ENCODE results near the gene MACROD2.

Gene MACROD2

DNA sequence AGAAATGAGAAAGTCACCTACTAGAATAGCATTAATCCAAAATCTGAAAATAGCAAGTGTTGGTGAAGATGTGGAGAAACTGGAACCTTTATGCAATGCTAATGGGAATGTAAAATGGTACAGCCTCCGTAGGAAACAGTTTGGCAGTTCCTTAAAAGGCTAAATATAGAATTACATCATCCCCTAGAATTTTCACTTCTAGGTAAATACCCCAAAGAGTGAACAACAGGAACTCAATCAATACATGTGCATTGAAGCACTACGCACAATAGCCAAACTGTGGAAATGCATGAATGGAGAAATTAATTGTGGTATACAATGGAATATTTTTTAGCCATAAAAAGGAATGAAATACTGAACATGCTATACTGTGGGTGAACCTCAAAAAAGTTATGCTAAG, 1324.1 kb downstream of the MACROD2 start:
- H3K36me3 ChIP-seq (replicated peaks), result no peaks in the 10 kb centered on the region
- no peaks in the 10 kb centered on the region for H3K27me3 ChIP-seq (ENCODE audit: low read depth)
- no peaks in the 10 kb centered on the region for H3K4me1 ChIP-seq
- no peaks in the 10 kb centered on the region for H3K9me3 ChIP-seq
- in situ Hi-C loops (cut with MboI; ENCODE audit: low sequenced_read_pairs), result no loop called here
- DNase-seq (ENCODE audit: low spot score in 2 of 2), result no peak
- no peak overlapping the region for H3K4me3 ChIP-seq

DNA sequence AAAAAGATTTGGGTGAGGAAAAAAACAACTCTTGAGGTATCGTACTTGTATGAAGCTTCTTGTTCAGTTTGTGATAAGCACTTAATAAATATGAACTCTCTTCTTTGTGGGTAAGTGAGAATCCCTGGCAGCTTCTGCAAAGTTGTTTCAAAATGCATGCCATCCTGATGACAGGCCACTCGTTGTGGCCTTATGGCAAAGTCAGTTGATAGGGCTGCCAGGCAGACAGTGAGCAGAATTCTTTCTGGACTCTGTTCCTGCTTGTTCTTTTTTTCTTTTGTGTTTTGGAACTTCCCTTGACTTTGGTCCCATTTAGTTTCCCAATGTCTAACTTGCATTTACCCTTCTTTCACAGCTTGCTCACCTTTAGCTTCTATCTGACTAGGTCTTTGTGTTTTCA, 1325.6 kb downstream of the MACROD2 start:
- no peaks in the 10 kb centered on the region for H3K27me3 ChIP-seq (ENCODE audit: low read depth)
- no peaks in the 10 kb centered on the region for H3K4me1 ChIP-seq
- no peaks in the 10 kb centered on the region for H3K9me3 ChIP-seq
- no peak for DNase-seq (ENCODE audit: low spot score in 2 of 2)
- H3K4me3 ChIP-seq, result no peak overlapping the region
- in situ Hi-C loops (cut with MboI; ENCODE audit: low sequenced_read_pairs), result no loop called here
- H3K36me3 ChIP-seq (replicated peaks), result no peaks in the 10 kb centered on the region

DNA sequence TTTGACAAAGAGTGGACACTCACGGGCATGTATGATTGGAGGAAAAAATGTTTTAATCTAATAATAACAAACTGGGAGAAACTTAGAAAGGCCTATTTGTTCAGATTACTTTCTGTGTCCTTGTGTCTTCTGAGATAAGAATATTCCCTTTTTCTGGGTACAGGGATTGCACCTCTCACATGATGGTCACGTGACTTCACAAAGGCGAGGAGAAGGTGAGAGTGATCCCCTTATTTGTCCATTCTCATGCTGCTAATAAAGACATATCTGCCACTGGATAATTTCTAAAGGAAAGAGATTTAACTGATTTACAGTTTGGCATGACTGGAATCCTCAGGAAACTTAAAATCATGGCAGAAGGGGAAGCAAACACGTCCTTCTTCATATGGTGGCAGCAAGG, 1331.8 kb downstream of the MACROD2 start:
- DNase-seq (ENCODE audit: low spot score in 2 of 2), result no peak
- no peaks in the 10 kb centered on the region for H3K4me1 ChIP-seq
- no peak overlapping the region for H3K4me3 ChIP-seq
- no peaks in the 10 kb centered on the region for H3K27me3 ChIP-seq (ENCODE audit: low read depth)
- no peaks in the 10 kb centered on the region for H3K36me3 ChIP-seq (replicated peaks)
- in situ Hi-C loops (cut with MboI; ENCODE audit: low sequenced_read_pairs), result no loop called here
- H3K9me3 ChIP-seq, result no peaks in the 10 kb centered on the region

DNA sequence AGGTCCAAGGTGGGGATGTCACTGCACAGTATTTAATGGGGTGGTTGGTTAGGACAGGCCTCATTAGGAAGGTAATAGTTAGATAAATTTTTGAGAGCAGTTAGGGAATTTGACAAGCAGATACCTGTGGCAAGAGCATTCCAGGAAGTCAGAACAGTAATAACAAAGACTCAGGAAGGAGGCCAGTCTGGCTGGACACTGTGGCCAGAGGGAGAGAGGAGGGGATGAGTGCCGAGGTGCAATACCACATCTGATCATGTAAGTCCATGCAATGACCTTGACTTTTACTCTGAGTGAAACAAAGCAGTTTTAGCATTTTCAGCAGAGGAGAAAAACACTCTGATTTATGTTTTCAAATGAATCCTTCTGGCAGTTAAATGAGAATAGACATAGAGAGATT, 1332.8 kb downstream of the MACROD2 start:
- Histone ChIP-seq H3K9me3 (no peaks in the 10 kb centered on the region), H3K36me3 (replicated peaks) (no peaks in the 10 kb centered on the region), H3K4me3 (no peak overlapping the region), H3K27me3 (ENCODE audit: low read depth) (no peaks in the 10 kb centered on the region), H3K4me1 (no peaks in the 10 kb centered on the region)
- in situ Hi-C loops (cut with MboI; ENCODE audit: low sequenced_read_pairs), result no loop called here
- no peak for DNase-seq (ENCODE audit: low spot score in 2 of 2)

DNA sequence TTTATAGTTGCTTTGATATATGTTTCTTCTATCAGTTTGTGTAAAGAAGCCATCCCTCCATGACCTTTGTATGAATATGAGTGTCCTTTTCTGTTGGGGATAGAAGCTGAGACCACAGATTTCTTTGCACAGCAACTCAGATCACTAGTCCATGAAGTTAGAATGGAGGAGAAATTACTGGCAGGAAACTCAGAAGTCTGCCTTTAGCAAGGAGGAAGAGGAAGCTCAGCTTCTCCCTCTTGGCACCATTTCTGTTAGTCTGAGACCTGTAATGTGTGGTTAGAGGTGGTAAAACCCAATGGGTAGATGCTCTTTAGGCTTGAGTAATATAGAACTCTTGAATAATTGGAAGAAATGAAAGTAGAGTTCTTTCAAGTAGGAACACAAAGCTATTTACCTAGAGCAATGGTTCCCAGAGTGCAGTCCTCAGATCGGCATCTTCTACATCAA, 1337.4 kb downstream of the MACROD2 start:
- in situ Hi-C loops (cut with MboI; ENCODE audit: low sequenced_read_pairs), result no loop called here
- no peaks in the 10 kb centered on the region for H3K27me3 ChIP-seq (ENCODE audit: low read depth)
- H3K4me1 ChIP-seq, result no peaks in the 10 kb centered on the region
- no peaks in the 10 kb centered on the region for H3K9me3 ChIP-seq
- H3K4me3 ChIP-seq, result no peak overlapping the region
- DNase-seq (ENCODE audit: low spot score in 2 of 2), result no peak
- no peaks in the 10 kb centered on the region for H3K36me3 ChIP-seq (replicated peaks)

DNA sequence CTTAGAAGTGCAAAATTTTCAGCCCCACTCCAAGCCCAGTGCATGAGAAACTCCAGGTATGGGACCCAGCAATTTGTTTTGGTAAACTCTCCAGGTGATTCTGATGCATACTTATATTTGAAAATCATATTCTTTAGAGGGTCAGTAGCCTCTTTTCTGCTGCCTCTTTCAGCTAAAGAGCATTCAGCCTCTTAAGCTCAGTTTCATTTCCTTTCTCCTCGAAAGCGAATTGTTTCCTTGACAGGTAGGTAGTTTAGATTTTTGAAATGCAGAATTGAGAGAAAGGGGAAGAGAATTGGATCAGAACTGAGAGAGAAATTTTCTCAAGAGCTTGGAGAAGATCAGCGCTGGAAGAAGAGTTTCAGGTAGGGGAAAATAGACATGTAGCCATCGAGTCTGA, 1337.9 kb downstream of the MACROD2 start:
- Histone ChIP-seq H3K4me1 (no peaks in the 10 kb centered on the region), H3K9me3 (no peaks in the 10 kb centered on the region), H3K4me3 (no peak overlapping the region), H3K27me3 (ENCODE audit: low read depth) (no peaks in the 10 kb centered on the region), H3K36me3 (replicated peaks) (no peaks in the 10 kb centered on the region)
- in situ Hi-C loops (cut with MboI; ENCODE audit: low sequenced_read_pairs), result no loop called here
- DNase-seq (ENCODE audit: low spot score in 2 of 2), result no peak

DNA sequence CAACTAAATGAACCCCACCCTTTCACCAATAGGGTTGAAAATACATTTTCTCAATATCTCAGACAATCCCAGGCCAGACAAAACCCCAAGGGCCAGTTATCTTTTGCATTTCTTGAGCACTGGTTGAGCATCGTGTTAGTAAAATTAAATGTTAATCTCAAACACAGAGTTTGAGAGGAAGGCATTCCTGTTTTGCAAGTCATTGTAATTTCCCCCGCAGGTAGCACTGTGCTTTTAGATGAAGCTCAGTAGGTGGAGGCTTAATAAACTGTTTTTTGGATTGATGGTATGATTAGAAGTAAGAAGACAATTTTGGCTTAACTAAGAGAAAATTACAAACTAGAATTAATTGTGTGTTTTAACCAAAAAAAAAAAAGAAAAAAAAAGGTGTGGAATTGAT, 1340.7 kb downstream of the MACROD2 start:
- in situ Hi-C loops (cut with MboI; ENCODE audit: low sequenced_read_pairs), result no loop called here
- Histone ChIP-seq H3K4me3 (no peak overlapping the region), H3K9me3 (no peaks in the 10 kb centered on the region), H3K36me3 (replicated peaks) (no peaks in the 10 kb centered on the region), H3K27me3 (ENCODE audit: low read depth) (no peaks in the 10 kb centered on the region), H3K4me1 (no peaks in the 10 kb centered on the region)
- DNase-seq (ENCODE audit: low spot score in 2 of 2), result no peak

DNA sequence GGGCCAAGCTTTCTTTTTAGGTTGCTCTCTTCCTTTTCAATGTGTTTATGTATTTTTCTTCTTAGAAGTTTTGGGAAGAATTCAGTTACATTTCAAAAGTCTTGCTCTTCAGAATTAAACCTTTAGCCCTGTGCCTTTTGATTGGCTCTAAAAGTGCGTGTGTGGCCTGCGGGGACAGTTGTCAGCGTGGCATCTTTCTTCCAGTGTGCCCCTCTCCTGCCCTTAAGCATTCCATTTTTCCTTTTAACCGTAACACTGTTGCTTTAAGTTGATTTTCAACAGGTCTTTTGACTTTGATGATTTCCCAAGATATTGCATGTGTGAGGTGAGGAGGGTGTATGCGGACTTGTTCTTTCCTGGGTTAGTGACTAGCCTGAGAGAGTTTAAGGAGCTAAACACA, 1341.2 kb downstream of the MACROD2 start:
- DNase-seq (ENCODE audit: low spot score in 2 of 2), result no peak
- H3K4me3 ChIP-seq, result no peak overlapping the region
- no peaks in the 10 kb centered on the region for H3K9me3 ChIP-seq
- no peaks in the 10 kb centered on the region for H3K4me1 ChIP-seq
- in situ Hi-C loops (cut with MboI; ENCODE audit: low sequenced_read_pairs), result no loop called here
- H3K36me3 ChIP-seq (replicated peaks), result no peaks in the 10 kb centered on the region
- H3K27me3 ChIP-seq (ENCODE audit: low read depth), result no peaks in the 10 kb centered on the region

DNA sequence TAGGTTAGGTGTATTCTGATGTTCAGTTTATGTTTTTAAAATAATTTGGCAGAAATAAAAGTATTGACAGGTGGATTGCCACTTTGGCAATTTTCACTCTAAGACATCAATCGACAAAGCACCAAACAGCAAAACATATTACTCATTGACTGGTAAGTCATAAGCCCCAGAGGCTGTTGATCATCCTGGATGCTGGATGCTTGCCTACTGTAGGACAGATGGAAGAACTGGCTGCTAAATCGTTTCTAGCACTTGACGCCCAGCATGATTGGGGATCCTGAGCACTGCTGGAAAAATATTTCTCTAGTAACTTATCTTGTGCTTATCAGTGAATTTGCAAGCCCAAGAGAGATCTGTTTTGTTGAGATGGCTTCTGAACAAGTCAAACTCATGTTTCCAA, 1343.9 kb downstream of the MACROD2 start:
- no peak overlapping the region for H3K4me3 ChIP-seq
- H3K27me3 ChIP-seq (ENCODE audit: low read depth), result no peaks in the 10 kb centered on the region
- in situ Hi-C loops (cut with MboI; ENCODE audit: low sequenced_read_pairs), result no loop called here

DNA sequence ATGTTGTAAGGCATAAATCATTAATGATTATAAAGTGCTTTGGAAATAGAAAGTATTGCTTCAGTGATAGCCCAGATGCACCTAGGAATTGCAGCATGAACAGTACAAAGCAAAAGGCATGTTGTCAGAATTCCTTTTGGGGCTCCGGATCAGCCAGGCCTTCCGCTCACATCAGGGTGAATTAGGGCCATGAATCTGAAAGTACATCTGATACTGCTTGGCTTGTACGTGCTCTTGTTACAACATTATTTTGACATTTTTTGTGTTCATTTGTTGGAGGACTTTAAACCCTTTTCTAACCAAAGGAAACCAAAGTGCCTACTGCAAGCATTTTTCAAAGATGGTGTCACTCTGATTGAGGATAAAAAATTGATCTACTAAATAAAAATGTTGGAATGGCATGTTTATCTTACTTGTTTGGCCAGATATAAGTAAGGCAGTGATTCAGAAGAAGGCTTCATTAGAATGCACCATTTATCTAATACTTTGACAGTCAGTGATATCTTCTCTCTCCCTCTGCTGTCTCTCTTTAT, 1347.7 kb downstream of the MACROD2 start:
- in situ Hi-C loops (cut with MboI; ENCODE audit: low sequenced_read_pairs), result no loop called here
- H3K4me3 ChIP-seq, result no peak overlapping the region
- no peak for DNase-seq (ENCODE audit: low spot score in 2 of 2)

More for the DNA sequence above, 1343.9 kb downstream of the MACROD2 start:
- no peaks in the 10 kb centered on the region for H3K9me3 ChIP-seq
- DNase-seq (ENCODE audit: low spot score in 2 of 2), result no peak
- no peaks in the 10 kb centered on the region for H3K36me3 ChIP-seq (replicated peaks)
- no peaks in the 10 kb centered on the region for H3K4me1 ChIP-seq

DNA sequence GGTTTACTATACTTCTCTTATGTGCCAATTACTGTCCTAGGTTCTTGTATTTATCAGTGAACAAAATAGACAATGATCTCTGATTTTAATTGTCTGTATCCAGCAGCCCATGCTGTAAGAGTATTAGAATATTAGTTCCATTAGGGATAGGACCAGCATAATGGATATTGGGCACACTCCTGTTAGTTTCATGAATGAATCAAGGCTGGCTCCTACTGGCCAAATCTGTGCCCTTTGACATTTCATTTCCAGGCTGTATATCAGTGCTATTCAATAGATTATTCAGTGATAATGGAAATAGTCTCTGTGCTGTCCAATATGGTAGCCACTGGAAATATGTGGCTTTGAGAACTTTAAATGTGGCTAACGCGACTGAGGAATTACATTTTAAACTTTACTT, 1350.0 kb downstream of the MACROD2 start:
- Histone ChIP-seq H3K4me3 (no peak overlapping the region), H3K27me3 (ENCODE audit: low read depth) (no peaks in the 10 kb centered on the region), H3K9me3 (no peaks in the 10 kb centered on the region), H3K36me3 (replicated peaks) (no peaks in the 10 kb centered on the region), H3K4me1 (no peaks in the 10 kb centered on the region)
- DNase-seq (ENCODE audit: low spot score in 2 of 2), result no peak
- in situ Hi-C loops (cut with MboI; ENCODE audit: low sequenced_read_pairs), result no loop called here

More for the DNA sequence above, 1347.7 kb downstream of the MACROD2 start:
- H3K4me1 ChIP-seq, result no peaks in the 10 kb centered on the region
- H3K27me3 ChIP-seq (ENCODE audit: low read depth), result no peaks in the 10 kb centered on the region
- no peaks in the 10 kb centered on the region for H3K36me3 ChIP-seq (replicated peaks)
- H3K9me3 ChIP-seq, result no peaks in the 10 kb centered on the region

DNA sequence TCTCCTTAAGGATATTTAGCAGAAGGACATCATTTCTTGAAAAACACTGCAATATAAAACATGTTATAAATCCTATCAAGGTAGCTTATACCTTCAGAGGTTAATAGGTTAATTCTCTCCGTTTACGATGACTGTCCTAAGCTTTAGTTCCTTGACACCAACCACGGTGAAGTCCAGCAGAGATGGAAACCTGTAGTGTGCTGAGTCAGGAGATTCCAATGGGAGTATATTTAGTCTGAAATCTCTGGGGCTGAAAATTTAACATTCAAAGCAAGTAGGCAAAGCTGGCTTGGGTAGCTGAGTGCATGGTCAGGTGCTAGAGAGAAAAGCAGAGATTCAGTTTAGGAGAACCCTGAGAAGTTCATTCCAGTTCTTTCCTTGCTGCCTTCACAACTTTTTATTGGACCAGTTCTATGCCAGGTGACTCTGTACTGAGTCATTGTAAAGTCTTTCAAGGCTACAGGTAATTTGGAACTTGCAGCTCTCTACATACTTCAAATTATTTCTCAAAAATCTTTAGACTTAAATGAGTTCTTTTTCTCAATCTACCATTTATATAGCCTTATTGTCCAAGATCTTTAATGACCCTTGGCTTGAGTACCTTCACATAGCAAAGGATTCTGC, 1351.5 kb downstream of the MACROD2 start:
- H3K27me3 ChIP-seq (ENCODE audit: low read depth), result no peaks in the 10 kb centered on the region
- DNase-seq (ENCODE audit: low spot score in 2 of 2), result no peak
- in situ Hi-C loops (cut with MboI; ENCODE audit: low sequenced_read_pairs), result no loop called here
- no peaks in the 10 kb centered on the region for H3K36me3 ChIP-seq (replicated peaks)
- H3K4me3 ChIP-seq, result no peak overlapping the region
- no peaks in the 10 kb centered on the region for H3K9me3 ChIP-seq
- no peaks in the 10 kb centered on the region for H3K4me1 ChIP-seq

DNA sequence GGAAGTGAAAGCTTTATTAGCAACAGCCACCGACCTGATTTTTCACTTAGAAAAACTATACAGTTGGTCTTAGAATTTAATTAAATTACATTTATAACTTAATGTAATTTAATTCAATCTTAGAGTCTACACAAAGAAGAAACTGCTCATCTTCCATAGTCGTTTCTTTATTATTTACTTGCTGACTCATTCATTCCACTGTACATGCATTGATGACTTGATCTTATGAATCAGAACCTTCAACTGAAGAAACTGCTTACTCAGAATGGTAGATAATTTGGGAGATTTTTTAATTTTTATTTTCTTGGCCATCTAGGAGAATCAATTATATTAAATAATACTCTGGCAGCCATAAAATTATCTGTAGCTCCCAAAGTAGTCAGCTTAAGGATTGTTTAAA, 1363.7 kb downstream of the MACROD2 start:
- DNase-seq (ENCODE audit: low spot score in 2 of 2), result no peak
- in situ Hi-C loops (cut with MboI; ENCODE audit: low sequenced_read_pairs), result no loop called here
- no peaks in the 10 kb centered on the region for H3K27me3 ChIP-seq (ENCODE audit: low read depth)
- H3K4me1 ChIP-seq, result no peaks in the 10 kb centered on the region
- no peaks in the 10 kb centered on the region for H3K36me3 ChIP-seq (replicated peaks)
- H3K4me3 ChIP-seq, result no peak overlapping the region
- H3K9me3 ChIP-seq, result no peaks in the 10 kb centered on the region

DNA sequence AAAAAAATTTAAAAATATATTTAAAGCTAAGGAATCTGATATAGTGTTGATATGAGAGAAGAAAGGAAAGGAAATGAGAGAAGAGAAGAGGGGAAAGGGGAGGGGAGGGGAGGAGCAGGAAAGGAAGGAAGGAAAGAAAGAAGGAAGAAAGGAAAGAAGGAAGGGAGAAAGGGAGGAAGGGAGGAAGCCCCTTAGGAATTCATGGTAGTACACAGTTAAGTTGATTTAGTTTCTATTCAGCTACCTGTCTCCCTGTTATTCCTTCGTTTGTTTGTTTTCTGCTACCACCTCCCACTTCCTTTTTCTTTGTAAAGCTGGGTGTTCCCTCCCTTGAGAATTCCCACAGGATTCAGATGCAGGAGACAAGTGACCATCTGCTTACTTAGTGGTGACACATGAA, 1367.5 kb downstream of the MACROD2 start:
- H3K4me3 ChIP-seq, result no peak overlapping the region
- no peaks in the 10 kb centered on the region for H3K36me3 ChIP-seq (replicated peaks)
- H3K9me3 ChIP-seq, result no peaks in the 10 kb centered on the region
- no peak for DNase-seq (ENCODE audit: low spot score in 2 of 2)
- no peaks in the 10 kb centered on the region for H3K27me3 ChIP-seq (ENCODE audit: low read depth)
- in situ Hi-C loops (cut with MboI; ENCODE audit: low sequenced_read_pairs), result no loop called here
- H3K4me1 ChIP-seq, result no peaks in the 10 kb centered on the region

DNA sequence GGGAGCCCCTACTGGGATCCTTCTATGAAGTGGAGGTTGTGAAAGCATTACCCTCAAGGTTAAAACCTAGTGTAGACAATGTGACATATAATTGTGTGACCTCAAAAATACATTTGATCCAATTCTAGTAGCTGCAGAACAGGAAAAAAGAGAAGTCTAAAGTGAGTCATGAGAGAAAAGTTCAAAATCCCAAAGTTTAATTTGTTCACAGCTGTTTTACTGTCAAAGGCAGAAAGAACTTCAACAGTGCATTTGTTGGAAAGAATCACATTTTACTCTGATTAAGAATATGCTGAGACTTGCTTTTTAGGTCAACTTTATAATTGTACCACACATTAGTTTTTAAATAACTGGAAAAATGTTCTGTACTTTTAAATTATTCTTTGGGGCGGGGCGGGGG, 1369.5 kb downstream of the MACROD2 start:
- Histone ChIP-seq H3K4me3 (no peak overlapping the region), H3K9me3 (no peaks in the 10 kb centered on the region)
- in situ Hi-C loops (cut with MboI; ENCODE audit: low sequenced_read_pairs), result no loop called here

More for the DNA sequence above, 1369.5 kb downstream of the MACROD2 start:
- H3K27me3 ChIP-seq (ENCODE audit: low read depth), result no peaks in the 10 kb centered on the region
- H3K36me3 ChIP-seq (replicated peaks), result no peaks in the 10 kb centered on the region
- no peak for DNase-seq (ENCODE audit: low spot score in 2 of 2)
- H3K4me1 ChIP-seq, result no peaks in the 10 kb centered on the region

All from HAP-1 (cell line).